ENCODE results near the gene CDC123. TPM values are rescaled to one million over a fixed set of nuclear protein-coding genes. Genes with fewer than 3 reads are reported as not detected.

The CDC123 gene
- total and polyA plus RNA-seq, 2 of the 4 experiments (the other 2 are of a cell fraction), result 100 to 203 TPM

GRCh38 chr10:12165999-12166775, 29.8 kb upstream of the CDC123 start:
- no peak overlapping the region for H3K56ac ChIP-seq (ENCODE audit: extremely low read depth, insufficient read depth, low read length)
- dilution Hi-C loops (cut with HindIII; ENCODE audit: low sequenced_read_pairs, unreplicated experiment), result no loop called here
- no peaks in the 10 kb centered on the region for H3K9me3 ChIP-seq (ENCODE audit: control insufficient read depth, insufficient read depth, low read length)
- H3K79me1 ChIP-seq (ENCODE audit: low read depth in 1 of 2, low read length in 2 of 2), result peaks cover 4 to 8% of the 10 kb centered on the region in 2 experiments; a peak in 2 of 4 replicates
- DNase-seq, result no peak
- 70% methylated on average over 2 of the region's 6 CpGs; no CpG with 5 or more reads in 1 of the 2 experiments for WGBS, 2 experiments (ENCODE audit: extremely low coverage in 2 of 2, insufficient read length in 1 of 2)
- no peak overlapping the region for H2AFZ ChIP-seq (replicated peaks; ENCODE audit: low read length, poor library complexity)
- BruUV-seq (replicated peaks), result no TSS peak
- no peak overlapping the region for H3K4me3 ChIP-seq (ENCODE audit: insufficient read depth, low read depth, low read length)
- H3K9me1 ChIP-seq (ENCODE audit: insufficient read depth, low read length), result no peaks in the 10 kb centered on the region; the same call in 1 of the 2 replicates
- no peak overlapping the region for H2BK5ac ChIP-seq (ENCODE audit: low read depth, low read length, poor library complexity, severe bottlenecking)
- H3K27ac ChIP-seq (ENCODE audit: insufficient read depth, low read length), result no peak overlapping the region
- H2AK9ac ChIP-seq (replicated peaks; ENCODE audit: low read depth, low read length, poor library complexity), result no peak overlapping the region
- H3K14ac ChIP-seq (replicated peaks; ENCODE audit: low read depth, low read length), result no peak overlapping the region
- no peak for ATAC-seq (ENCODE audit: low read depth)
- intact Hi-C loops (cut with micrococcal nuclease), result no loop called here
- H4K91ac ChIP-seq (ENCODE audit: insufficient read depth, low read depth, low read length), result no peak overlapping the region
- no peak overlapping the region for H3K18ac ChIP-seq (ENCODE audit: low read depth, low read length)
- no peak overlapping the region for H3K23ac ChIP-seq (ENCODE audit: low read depth, low read length)
- TF ChIP-seq FOS (IDR thresholded peaks at IDR 0.05; ENCODE audit: low read depth, low read length), result no peak
- no peak for TF ChIP-seq SMC3 (IDR thresholded peaks at IDR 0.05; ENCODE audit: low read depth, low read length)
- TF ChIP-seq RFX5 (IDR thresholded peaks at IDR 0.05; ENCODE audit: low read depth, low read length), result no peak
- TF ChIP-seq RCOR1 (IDR thresholded peaks at IDR 0.05; ENCODE audit: insufficient replicate concordance, low read length), result no peak
- no peak for TF ChIP-seq CEBPB (IDR thresholded peaks at IDR 0.05; ENCODE audit: low read depth, low read length)
- TF ChIP-seq BHLHE40 (IDR thresholded peaks at IDR 0.05; ENCODE audit: low read depth, low read length), result no peak
- TF ChIP-seq MAFK (IDR thresholded peaks at IDR 0.05; ENCODE audit: low read depth, low read length), result no peak
- TF ChIP-seq ELK1 (IDR thresholded peaks at IDR 0.05; ENCODE audit: borderline replicate concordance, low read depth, low read length), result no peak
- TF ChIP-seq MXI1 (IDR thresholded peaks at IDR 0.05; ENCODE audit: borderline replicate concordance, low read depth, low read length), result no peak
- TF ChIP-seq NFE2L2 (IDR thresholded peaks at IDR 0.05; ENCODE audit: low read depth, low read length), result no peak
- no peak for TF ChIP-seq MAZ (IDR thresholded peaks at IDR 0.05; ENCODE audit: borderline replicate concordance, low read depth, low read length)
- TF ChIP-seq POLR2A (IDR thresholded peaks at IDR 0.05; ENCODE audit: low read depth, low read length), result no peak
- TF ChIP-seq RAD21 (IDR thresholded peaks at IDR 0.05; ENCODE audit: low read length), result no peak
- TF ChIP-seq USF2 (IDR thresholded peaks at IDR 0.05; ENCODE audit: low read depth, low read length), result no peak
- TF ChIP-seq CTCF (conservative IDR thresholded peaks at IDR 0.05; ENCODE audit: low read depth, low read length), result no peak
- peaks cover 56% of the 10 kb centered on the region for H3K36me3 ChIP-seq (ENCODE audit: control insufficient read depth, insufficient read depth, low read length)
- no peak overlapping the region for H3K4me2 ChIP-seq (ENCODE audit: low read depth, low read length)
- CTCF ChIA-PET, result no interaction called here
- no peak overlapping the region for H2AK5ac ChIP-seq (ENCODE audit: low read depth, low read length)
- H2BK20ac ChIP-seq (ENCODE audit: low read depth, low read length), result no peak overlapping the region
- POLR2A ChIA-PET (ENCODE audit: unreplicated experiment), result no interaction called here
- H2BK120ac ChIP-seq (ENCODE audit: low read depth, low read length), result no peak overlapping the region
- H3K27me3 ChIP-seq (ENCODE audit: control insufficient read depth, insufficient read depth, low read length), result no peaks in the 10 kb centered on the region
- no peak overlapping the region for H3K9ac ChIP-seq (ENCODE audit: low read depth, low read length)
- no peak overlapping the region for H4K8ac ChIP-seq (ENCODE audit: low read depth in 2 of 2, low read length in 2 of 2)
- H4K20me1 ChIP-seq (ENCODE audit: insufficient read depth, low read length), result no peaks in the 10 kb centered on the region; the same call in 1 of the 2 replicates
- peaks cover 2% of the 10 kb centered on the region; the same call in 1 of the 2 replicates for H3K4me1 ChIP-seq (ENCODE audit: control insufficient read depth, insufficient read depth, low read length)
- no peak overlapping the region for H2BK15ac ChIP-seq (ENCODE audit: low read depth, low read length)
- no peak overlapping the region for H4K5ac ChIP-seq (ENCODE audit: low read depth, low read length)
- no peak overlapping the region for H3K4ac ChIP-seq (ENCODE audit: low read depth, low read length)
- in situ Hi-C loops (cut with MboI; ENCODE audit: low sequenced_read_pairs), result no loop called here

Measured in IMR-90 (cell line).